Measurements from ENCODE around the gene CALM3. TPM values are rescaled to one million over a fixed set of nuclear protein-coding genes. Genes with fewer than 3 reads are reported as not detected.

CALM3 gene
- total and polyA plus RNA-seq, 2 experiments from 2014 or later, result 217 to 271 TPM

DNA sequence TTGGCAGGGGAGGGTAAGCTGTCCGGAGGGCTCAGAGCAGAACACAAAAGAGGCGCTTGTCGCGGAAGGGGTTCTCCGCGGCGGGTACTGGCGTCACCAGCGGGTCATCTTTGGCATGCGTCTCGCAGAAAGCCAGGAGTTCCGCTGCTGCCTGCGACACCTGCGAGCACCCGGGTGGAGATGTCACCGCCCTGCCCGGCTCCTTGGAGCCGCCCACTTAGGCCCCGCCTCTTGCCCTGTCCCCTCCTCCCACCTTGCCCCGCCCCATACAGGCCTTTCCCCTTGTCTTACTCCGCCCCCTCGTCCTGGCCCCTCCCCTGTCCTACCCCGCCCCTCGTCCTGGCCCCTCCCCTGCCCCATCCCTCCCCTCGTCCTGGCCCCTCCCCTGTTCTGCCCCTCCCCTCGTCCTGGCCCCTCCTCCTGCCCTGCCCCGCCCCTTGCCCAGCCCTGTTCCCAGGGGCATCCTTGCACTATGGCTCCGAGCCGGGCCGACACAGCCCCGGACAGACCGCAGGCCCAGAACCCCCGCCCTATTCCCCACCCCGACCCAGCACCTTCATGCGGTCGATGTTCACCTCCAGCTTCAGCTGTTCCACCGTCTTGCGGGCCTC, 33.0 kb downstream of the CALM3 start:
- H3K4me3 ChIP-seq, result peak overlapping the region; percentile 78
- no peak for TF ChIP-seq EZH2 (IDR thresholded peaks at IDR 0.05; ENCODE audit: insufficient read depth, poor library complexity, severe bottlenecking)
- TF ChIP-seq EZH2phosphoT487 (IDR thresholded peaks at IDR 0.05; ENCODE audit: insufficient read depth, low read depth), result no peak

DNA sequence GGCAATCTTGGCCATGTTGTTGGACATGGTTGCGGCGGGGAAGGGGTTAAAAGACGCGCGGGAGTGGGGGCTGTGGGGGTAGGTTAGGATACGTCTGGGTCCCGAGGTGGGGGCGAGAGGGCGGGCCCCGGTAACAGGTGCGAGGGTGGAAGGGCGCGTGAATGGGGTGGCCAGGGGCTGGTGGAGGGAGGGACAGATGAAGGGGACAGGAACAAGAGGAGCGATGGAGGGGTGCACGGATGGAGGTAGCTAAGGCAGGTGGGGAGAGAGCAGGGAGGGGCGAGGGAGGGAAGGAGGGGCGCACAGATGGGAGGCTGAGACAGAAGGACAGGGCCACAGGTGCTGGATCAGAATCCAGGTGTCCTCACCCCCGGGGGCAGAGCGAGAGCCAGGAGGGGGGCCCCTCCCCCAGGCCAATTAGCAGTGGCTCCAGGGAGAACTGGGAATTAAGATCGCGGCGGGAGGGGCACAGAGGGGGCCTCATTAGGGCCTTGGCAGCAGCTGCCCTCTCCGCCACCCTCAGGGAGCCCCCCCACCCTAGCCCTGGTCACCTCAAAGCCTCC, 33.6 kb downstream of the CALM3 start:
- H4K20me1 ChIP-seq (ENCODE audit: insufficient read depth), result no peaks in the 10 kb centered on the region
- no peak overlapping the region for H3K27ac ChIP-seq
- H3F3A ChIP-seq (ENCODE audit: insufficient read depth), result peaks cover 11% of the 10 kb centered on the region; the same call in 1 of the 2 replicates
- 8 to 11% methylated on average over 9 to 23 of the region's 23 CpGs for WGBS, 2 experiments (ENCODE audit: low coverage in 1 of 2, low lambda C conversion rate in 2 of 2, missing lambda C conversion rate in 2 of 2)
- H3K9me2 ChIP-seq (ENCODE audit: insufficient read depth), result no peaks in the 10 kb centered on the region
- TF ChIP-seq EZH2phosphoT487 (IDR thresholded peaks at IDR 0.05; ENCODE audit: insufficient read depth, low read depth) (no peak), EZH2 (IDR thresholded peaks at IDR 0.05; ENCODE audit: insufficient read depth, poor library complexity, severe bottlenecking) (no peak)
- H3K9me3 ChIP-seq (ENCODE audit: low read depth), result no peaks in the 10 kb centered on the region
- no peak for DNase-seq
- peak overlapping the region; percentile 71 for H3K4me3 ChIP-seq
- no peaks in the 10 kb centered on the region for H3K36me3 ChIP-seq (ENCODE audit: low read depth)
- no peaks in the 10 kb centered on the region for H3K27me3 ChIP-seq (replicated peaks; ENCODE audit: insufficient read depth)
- peak overlapping the region; percentile 72 for H3K4me2 ChIP-seq (ENCODE audit: unreplicated experiment)
- H2AFZ ChIP-seq, result peak overlapping the region; percentile 79
- peaks cover 21% of the 10 kb centered on the region for H3K4me1 ChIP-seq (ENCODE audit: insufficient read depth)
- no peak overlapping the region for H3K9ac ChIP-seq
- in situ Hi-C loops (cut with MboI), result no loop called here
- H3K79me2 ChIP-seq (ENCODE audit: insufficient read depth), result no peaks in the 10 kb centered on the region

More for the DNA sequence above, 33.0 kb downstream of the CALM3 start:
- 0 out of 2 replicates have a peak overlapping the region, but pooled peaks have one; percentile 31 for H3K9ac ChIP-seq
- H2AFZ ChIP-seq, result peak overlapping the region; percentile 90
- no peaks in the 10 kb centered on the region for H3K79me2 ChIP-seq (ENCODE audit: insufficient read depth)
- H3K9me3 ChIP-seq (ENCODE audit: low read depth), result no peaks in the 10 kb centered on the region
- H3K36me3 ChIP-seq (ENCODE audit: low read depth), result no peaks in the 10 kb centered on the region
- no peaks in the 10 kb centered on the region for H4K20me1 ChIP-seq (ENCODE audit: insufficient read depth)
- peak overlapping the region; percentile 77 for H3K4me2 ChIP-seq (ENCODE audit: unreplicated experiment)
- 3 to 5% methylated on average over 18 to 38 of the region's 38 CpGs for WGBS, 2 experiments (ENCODE audit: low coverage in 1 of 2, low lambda C conversion rate in 2 of 2, missing lambda C conversion rate in 2 of 2)
- DNase-seq, result peak; percentile 93
- no peak overlapping the region for H3K27ac ChIP-seq
- H3K9me2 ChIP-seq (ENCODE audit: insufficient read depth), result no peaks in the 10 kb centered on the region
- no peaks in the 10 kb centered on the region for H3K27me3 ChIP-seq (replicated peaks; ENCODE audit: insufficient read depth)
- peaks cover 9% of the 10 kb centered on the region; the same call in 1 of the 2 replicates for H3F3A ChIP-seq (ENCODE audit: insufficient read depth)
- peaks cover 21% of the 10 kb centered on the region for H3K4me1 ChIP-seq (ENCODE audit: insufficient read depth)
- in situ Hi-C loops (cut with MboI), result no loop called here

- H3K4me1 ChIP-seq (ENCODE audit: insufficient read depth), result peaks cover 14% of the 10 kb centered on the region
- WGBS, 2 experiments (ENCODE audit: low coverage in 1 of 2, low lambda C conversion rate in 2 of 2, missing lambda C conversion rate in 2 of 2), result 60 to 61% methylated on average over 17 to 33 of the region's 34 CpGs
Observed at GRCh38 chr19:46635920-46636761, 35.0 kb downstream of the CALM3 start, which contains the start of gene GNG8. Gene GNG8, minus strand, starts transcription at chr19:46636202. Its CDS starts 1,520 bp downstream, at chr19:46634682.

DNA sequence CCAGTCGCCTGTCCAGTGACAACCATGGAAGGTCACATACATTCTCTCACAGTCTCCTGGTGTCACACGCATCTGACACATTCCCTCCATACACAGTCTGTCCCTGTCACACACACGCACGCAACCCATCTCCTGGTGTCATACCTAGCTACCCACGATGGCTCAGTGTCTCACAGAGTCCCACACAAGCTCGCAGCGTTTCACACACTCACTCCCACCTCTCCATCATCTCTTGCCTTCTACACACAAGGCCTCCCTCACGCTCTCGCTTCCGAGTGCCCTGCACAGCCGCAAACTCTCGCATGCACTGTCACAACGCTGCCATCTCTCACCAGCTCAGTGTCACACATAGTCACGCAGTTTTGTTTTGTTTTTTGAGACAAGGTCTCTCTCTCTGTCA, 36.1 kb downstream of the CALM3 start:
- no peak for DNase-seq
- no peaks in the 10 kb centered on the region for H3K9me3 ChIP-seq (ENCODE audit: low read depth)
- no peak overlapping the region for H3K4me3 ChIP-seq
- H3K27me3 ChIP-seq (replicated peaks; ENCODE audit: insufficient read depth), result no peaks in the 10 kb centered on the region
- H3K79me2 ChIP-seq (ENCODE audit: insufficient read depth), result no peaks in the 10 kb centered on the region
- H3K9ac ChIP-seq, result no peak overlapping the region
- no peak overlapping the region for H3K27ac ChIP-seq
- 98% methylated on average over 14 of the region's 14 CpGs for WGBS, 2 experiments (ENCODE audit: low coverage in 1 of 2, low lambda C conversion rate in 2 of 2, missing lambda C conversion rate in 2 of 2)
- H3K9me2 ChIP-seq (ENCODE audit: insufficient read depth), result no peaks in the 10 kb centered on the region
- no peaks in the 10 kb centered on the region for H3K36me3 ChIP-seq (ENCODE audit: low read depth)
- no peak overlapping the region for H2AFZ ChIP-seq
- 0 out of 2 replicates have a peak, but pooled peaks cover 8% of the 10 kb centered on the region for H3F3A ChIP-seq (ENCODE audit: insufficient read depth)
- in situ Hi-C loops (cut with MboI), result no loop called here
- H4K20me1 ChIP-seq (ENCODE audit: insufficient read depth), result no peaks in the 10 kb centered on the region
- no peak overlapping the region for H3K4me2 ChIP-seq (ENCODE audit: unreplicated experiment)
- no peak for TF ChIP-seq EZH2 (IDR thresholded peaks at IDR 0.05; ENCODE audit: insufficient read depth, poor library complexity, severe bottlenecking)
- no peak for TF ChIP-seq EZH2phosphoT487 (IDR thresholded peaks at IDR 0.05; ENCODE audit: insufficient read depth, low read depth)
- H3K4me1 ChIP-seq (ENCODE audit: insufficient read depth), result peaks cover 6% of the 10 kb centered on the region; the same call in 1 of the 2 replicates

More at GRCh38 chr19:46635920-46636761, 35.0 kb downstream of the CALM3 start, which contains the start of gene GNG8:
- Histone ChIP-seq H2AFZ (no peak within 1 kb of the TSS), H3K36me3 (ENCODE audit: low read depth) (no peaks in the 10 kb centered on the region), H3K4me2 (ENCODE audit: unreplicated experiment) (no peak within 1 kb of the TSS), H3K9ac (no peak within 1 kb of the TSS), H3K9me2 (ENCODE audit: insufficient read depth) (no peaks in the 10 kb centered on the region), H3K9me3 (ENCODE audit: low read depth) (no peaks in the 10 kb centered on the region), H4K20me1 (ENCODE audit: insufficient read depth) (no peaks in the 10 kb centered on the region), H3F3A (ENCODE audit: insufficient read depth) (peaks cover 11% of the 10 kb centered on the region; the same call in 1 of the 2 replicates), H3K27ac (no peak within 1 kb of the TSS), H3K4me3 (no peak within 1 kb of the TSS), H3K79me2 (ENCODE audit: insufficient read depth) (no peaks in the 10 kb centered on the region), H3K27me3 (replicated peaks; ENCODE audit: insufficient read depth) (no peaks in the 10 kb centered on the region)
- TF ChIP-seq EZH2 (IDR thresholded peaks at IDR 0.05; ENCODE audit: insufficient read depth, poor library complexity, severe bottlenecking), result no peak
- TF ChIP-seq EZH2phosphoT487 (IDR thresholded peaks at IDR 0.05; ENCODE audit: insufficient read depth, low read depth), result no peak
- in situ Hi-C loops (cut with MboI), result no loop called here
- DNase-seq, result no peak
